NCI-H2227 (cell line): ENCODE data around the gene NDUFB4.
A peak's percentile ranks its signal among the peaks of the same experiment; 100 is the strongest.

Source experiments
- DNase-seq: peaks from one replicate; lab custom pipeline; 2025; ENCODE audit not compliant: unreplicated experiment; lab: John Stamatoyannopoulos, UW

The NDUFB4 gene

GRCh38 chr3:120596116-120596852 lies at the start of gene NDUFB4:
Gene NDUFB4, plus strand, starts transcription at chr3:120596336. Its CDS starts 24 bp downstream, at chr3:120596360.
- peak; percentile 97 for DNase-seq

DNA sequence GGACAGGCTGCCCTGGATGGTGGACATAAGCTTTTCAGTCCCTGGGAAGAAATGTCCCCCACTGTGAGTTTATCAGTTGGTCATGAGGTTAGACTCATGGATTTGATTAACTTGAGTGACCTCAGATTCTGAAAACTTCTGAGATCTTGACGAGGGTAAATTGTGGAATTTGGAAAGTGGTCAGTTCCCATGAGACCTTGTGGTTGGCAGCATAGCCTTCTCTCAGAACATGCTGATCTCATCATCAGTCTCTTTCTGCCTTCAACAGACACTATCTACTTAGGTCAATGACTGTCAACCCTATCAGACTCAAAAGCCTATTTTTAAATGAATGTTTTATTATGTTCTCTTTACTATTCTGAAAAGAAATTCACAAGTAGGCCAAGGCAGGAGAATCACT lies 45.6 kb upstream of the NDUFB4 start:
- DNase-seq: no peak

DNA sequence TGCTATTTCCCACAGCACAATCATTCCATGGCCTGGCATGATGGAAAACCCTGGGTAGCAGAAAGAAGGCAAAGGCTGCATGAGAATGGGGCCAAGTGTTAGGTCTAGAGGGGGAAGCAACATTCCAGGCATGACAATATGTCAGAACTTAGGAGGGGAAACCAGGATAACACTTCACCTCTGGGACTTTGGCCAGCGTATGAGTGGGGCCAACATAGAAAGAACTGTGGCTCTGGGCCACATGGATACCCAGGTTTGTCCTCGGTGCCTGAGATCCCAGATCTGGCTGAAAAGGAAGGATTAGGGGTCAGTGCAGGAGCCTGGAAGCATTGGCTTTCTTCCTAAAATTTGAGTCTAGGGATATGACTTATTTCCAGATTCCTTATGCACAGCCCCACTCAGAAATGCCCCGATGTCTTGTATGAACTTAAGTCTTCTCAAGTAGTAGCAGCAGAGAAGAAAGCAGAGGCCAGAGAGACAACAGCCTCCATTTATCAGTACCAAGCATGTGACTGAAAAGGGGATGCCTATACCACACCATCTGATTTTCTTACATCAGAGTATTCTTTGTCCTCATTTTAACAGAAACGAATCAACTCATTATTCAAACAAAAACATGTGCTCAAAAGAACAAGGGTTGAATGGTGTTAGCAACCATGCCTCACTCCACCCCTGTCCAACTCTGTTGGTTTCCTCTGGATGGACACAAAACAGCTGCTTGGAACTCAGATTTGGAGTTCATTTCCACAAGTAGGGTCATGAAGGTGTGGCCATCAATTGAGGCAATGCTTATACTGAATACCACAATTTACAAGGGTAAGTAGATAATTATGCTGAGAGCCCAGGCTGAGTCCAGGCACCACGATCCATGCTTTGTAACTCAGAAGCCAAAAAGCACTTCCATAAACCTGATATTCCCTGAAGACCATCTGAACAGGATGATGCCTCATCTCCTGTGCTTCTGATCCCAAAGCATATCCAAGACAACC lies 43.7 kb upstream of the NDUFB4 start:
- DNase-seq: no peak

DNA sequence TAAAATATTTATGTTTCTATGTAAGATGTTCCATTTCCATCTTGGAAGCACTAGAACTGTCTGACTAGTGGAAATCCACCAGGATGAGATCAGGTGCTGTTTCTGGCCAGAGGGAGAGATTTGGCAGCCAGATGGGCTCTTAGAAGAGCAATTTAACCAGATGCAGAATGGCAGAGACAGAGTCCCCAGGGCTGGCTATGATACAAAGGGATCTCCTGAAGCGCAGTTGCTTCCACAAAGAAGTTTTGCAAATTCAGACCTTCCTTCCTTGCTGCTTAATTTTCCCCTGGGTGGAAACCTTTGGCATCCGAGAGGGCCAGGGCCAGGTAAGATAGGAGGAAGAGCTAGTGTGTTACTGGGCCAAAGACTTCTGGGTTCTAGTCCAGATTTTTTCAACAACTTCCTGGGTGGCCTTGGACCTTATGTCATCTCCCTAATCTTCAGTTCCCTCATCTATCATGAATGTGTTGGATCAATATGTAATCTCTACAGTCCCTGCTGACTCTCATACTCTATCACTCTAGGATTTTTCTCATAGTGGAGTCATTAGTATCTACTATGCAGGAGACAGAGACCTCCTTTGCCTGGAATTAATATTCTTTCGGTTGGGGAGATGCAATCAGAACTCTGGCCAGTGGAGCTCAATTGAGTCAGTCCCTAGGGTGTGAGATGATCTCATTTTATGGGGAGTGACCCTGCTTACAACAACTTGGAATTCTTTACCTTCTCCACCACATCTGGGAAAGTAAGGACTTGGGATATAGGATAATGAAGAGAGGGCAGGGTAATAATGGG lies 41.1 kb upstream of the NDUFB4 start:
- DNase-seq: no peak

- DNase-seq: no peak
Measured at GRCh38 chr3:120555657-120556509, 40.3 kb upstream of the NDUFB4 start.

DNA sequence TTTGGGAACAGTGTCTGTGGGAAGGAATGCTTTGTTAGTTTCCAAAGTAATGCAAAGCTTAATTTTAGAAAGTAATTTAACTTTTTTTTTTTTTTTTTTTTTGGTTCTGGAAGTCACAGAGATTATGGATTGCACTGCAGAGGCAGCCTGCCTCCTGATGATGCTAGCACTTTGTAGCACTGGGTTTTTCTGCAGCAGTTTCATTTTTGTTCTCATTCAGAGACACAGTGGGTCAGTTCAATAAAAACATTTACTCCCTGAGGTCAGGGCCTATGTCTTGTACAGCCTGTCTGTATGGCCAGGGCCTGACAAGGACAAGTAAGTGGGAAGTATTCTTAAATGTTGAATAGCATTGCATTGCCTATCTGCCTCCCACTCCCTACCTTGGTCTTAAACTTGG lies 39.0 kb upstream of the NDUFB4 start:
- no peak for DNase-seq

DNA sequence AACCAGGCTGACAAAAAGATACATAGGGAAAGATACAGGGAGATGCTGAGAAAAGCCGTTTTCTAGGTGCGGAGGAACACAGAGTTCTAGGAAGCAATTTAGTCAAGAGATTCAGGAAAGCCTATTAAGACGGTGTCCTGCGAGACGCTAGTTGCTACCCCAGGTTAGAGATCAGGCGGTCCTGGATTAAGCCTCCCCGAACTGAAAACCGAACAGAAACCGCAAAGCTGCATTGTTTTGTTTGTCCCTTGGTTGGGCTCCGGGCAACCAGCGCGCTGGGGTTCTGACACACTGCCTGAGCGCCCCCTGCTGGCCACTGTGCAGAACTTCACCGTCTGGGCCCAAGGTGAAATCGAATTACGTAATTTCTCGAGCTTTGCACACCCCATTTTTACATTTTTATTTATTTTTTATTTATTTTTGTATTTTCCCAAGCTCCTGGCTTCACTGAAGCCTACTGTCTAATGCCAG lies 37.3 kb upstream of the NDUFB4 start:
- DNase-seq: peak; percentile 88

DNA sequence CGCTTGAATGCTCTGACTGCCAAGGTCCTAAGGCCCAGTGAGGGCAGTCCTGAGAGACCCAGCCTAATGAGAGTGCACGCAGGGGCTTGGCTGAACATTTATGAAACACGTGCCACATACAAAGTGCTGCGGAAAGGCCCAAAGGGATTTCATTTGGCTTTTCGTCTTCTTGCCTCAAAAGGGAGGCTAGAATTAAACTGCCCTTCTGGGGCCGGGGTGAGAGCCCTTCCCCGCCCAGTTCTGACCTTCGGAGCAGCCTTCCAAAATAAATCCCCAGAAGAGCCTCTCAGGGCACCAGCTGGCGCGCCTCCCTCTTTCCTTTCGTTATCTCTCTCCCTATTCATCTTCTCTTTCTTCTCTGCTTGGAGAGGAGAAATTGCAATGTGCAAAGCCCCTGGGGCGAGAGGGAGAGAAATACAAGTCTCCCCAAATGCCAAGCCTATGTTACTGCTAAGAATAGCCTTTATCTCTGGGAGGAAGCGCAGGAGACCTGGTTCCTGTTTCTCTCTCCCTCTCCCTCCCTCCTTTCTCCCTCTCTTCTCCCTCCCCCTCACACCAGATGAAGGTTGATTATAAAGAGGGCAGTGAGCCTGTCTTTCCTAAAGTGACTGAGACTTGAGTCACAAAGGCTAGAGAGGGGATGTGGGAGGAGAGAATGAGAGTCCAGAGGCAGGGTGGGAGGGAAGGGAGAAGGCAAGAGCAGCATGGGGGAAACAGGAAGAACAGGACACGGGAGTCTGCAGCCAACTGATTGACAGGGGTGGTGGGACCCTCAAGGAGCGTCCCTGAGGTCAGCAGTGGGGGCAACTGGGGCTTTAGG lies 36.7 kb upstream of the NDUFB4 start:
- peak; percentile 64 for DNase-seq

DNA sequence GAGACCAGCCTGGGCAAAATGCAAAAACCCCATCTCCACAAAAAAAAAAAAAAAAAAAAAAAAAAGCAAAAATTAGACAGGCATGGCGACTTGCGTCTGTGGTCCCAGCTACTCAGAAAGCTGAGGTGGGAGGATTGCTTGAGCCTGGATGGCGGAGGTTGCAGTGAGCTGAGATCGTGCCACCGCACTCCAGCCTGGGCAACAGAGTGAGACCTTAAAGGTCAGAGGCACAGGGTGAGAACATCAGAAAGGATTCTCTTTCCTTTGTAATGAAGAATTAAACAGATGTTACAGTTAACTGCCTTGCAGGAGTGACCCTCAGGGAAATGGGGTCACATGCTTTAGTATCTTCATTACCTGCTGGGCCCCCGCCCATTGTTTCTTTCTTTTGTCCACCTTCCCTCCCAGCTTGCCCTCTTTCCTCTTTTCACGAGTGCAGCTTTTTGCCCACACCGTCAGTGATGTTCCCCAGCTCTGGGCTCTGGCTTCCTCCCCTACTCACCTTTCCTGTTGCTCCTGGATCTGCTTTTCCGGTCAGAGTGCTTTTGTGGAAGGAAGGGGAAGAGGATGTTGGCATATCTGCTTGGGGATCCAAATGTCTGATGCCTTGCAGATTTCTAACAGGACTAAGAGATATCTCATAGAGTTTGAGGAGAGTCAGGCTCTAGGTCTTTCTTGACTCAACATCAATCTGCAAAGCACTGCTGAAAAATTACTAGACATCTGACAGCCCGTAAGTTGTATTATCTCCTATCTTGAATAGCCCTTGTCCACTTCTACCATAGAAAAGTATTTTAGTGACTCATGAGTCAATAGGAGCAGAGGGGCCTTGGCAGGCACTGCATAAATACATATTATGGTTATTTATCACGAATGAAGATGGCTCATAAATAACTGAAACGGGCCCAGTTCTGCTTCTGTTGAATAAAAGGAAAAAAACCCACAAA lies 35.6 kb upstream of the NDUFB4 start:
- no peak for DNase-seq

DNA sequence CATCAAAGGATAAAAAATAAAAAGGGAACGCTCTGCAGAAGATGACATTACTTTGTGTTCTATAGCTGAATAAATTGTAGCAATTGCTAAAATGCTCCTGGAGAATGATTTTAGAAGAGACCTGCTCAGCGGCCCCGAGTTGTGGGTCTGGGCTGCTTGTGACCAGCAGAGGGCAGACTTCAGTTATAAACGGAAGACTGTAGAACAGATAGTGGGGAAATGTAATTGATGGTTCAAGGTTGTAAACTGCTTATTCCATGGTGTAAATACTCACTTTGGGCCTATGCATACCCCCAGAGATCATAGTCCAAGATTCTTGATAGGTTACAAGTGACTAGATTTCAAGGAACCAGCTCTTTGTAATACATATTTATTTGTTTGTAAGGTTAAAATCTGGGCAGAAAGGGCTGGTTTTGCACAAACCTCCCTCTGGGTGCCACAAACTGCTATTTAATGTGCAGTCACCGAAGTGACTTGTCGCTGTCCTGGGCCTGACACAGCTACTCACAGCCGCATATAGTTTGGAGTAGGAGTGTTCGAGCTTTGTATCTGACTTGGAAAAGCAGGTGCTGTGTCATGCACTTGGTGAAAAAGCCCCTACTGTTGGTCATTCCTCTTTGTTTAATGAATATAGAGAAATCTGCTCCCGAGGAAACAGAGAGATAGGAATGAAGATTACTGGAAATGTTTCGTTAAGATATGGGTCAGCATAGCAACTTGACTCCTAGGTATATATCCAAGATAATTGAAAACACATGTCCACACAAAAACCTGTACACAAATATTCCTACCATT lies 34.7 kb upstream of the NDUFB4 start:
- DNase-seq: peak; percentile 74

- no peak for DNase-seq
Measured at GRCh38 chr3:120563356-120564022, 32.6 kb upstream of the NDUFB4 start.

DNA sequence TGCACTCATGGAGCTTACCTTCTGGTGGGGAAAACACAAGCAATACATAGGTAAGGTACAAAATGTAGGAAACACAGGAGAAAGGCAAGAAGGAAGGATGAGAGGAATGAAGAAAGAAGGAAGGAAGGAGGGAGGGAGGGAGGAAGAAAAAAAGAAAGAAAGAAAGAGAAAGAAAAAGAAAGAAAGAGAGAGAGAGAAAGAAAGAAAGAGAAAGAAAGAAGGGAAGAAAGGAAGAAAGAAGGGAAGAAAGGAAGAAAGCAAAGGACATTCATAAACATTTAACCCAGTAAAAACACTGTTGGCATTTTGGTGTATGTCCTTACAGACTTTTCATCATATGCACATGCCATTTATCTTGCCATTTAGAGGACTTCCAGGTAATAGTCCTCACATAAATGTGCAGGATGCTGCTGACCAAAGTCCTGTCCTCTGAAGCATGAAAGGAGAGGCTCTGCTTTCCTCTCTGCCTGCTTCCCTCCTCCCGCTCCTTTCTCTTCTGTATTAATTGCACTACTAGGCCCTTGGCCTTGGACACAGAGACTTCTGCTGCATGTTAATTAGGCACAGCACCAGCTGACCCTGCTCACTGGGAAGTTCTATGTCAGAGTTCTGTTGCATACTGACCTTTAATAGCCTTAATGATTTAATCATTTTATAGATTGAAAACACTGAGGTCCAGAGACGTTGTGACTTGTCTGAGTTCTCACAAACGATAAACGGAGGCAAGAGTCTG lies 29.7 kb upstream of the NDUFB4 start:
- DNase-seq: no peak

DNA sequence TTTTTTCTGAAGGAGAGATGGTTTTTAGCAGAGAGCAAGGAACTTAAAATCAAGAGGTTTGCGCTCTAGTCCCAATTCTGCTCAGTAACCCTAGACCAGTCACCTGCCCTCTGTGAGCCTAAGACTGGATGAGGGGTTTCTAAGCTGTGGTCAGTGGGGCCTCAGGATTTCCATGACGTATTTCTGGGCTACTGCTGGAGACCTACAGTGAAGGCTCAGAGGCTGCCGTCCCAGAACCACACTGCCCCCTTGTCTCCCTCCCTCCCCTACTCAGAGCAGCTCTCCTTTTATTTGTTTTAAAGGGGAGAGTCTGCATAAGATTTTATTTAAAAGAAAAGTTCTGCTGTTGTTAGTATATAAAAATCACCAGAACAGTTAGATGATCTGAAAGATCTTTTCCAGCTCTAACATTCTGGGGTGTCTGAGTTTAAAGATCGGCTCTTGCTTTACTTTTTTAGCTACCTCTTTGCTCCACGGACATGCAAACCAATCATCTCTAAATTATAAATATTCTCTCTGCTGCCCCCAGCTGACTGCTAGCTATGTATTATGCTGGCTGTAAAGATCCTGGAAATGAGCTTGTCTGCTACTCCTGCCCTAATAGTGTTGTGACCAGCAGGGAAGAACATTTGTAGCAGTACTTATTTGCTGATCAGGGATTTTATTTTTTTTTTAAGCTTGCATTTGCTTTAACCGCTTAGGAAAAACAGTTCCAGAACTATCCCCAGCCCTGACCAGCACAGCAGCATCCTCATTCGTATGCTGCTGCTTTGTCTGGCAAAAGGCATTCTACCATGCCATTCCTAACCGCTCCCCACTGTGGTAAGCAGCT lies 28.6 kb upstream of the NDUFB4 start:
- peak; percentile 43 for DNase-seq

- DNase-seq: no peak
Measured at GRCh38 chr3:120568202-120568531, 28.0 kb upstream of the NDUFB4 start.

DNA sequence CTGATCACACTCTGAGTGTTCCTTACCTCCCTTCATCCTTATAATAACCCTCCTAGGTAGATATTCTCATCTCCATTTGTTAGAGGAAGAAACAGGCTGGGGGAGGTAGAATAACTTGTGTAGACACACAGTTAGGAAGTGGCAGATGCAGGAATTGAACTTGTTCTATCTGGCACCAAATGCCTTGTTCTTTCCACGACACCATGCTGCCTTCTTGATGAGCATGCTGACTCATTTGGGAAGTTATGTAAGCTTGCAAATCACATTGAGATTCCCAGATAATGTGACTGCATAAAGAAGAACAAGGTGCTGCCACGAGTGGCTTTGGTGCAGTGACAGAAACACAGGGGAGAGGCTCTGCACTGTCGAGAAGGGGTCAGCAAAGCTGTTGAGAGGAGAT lies 27.5 kb upstream of the NDUFB4 start:
- DNase-seq: no peak
